HG03565 (cell line): Measurements from ENCODE around the gene AGPAT2.

Source experiments
- ATAC-seq: cut with Tn5 transposase; IDR thresholded peaks from one replicate; pipeline ENCODE4 v1.9.1; 2021; ENCODE audit warnings: mild to moderate bottlenecking, moderate library complexity; ENCODE audit not compliant: unreplicated experiment

The AGPAT2 gene

DNA sequence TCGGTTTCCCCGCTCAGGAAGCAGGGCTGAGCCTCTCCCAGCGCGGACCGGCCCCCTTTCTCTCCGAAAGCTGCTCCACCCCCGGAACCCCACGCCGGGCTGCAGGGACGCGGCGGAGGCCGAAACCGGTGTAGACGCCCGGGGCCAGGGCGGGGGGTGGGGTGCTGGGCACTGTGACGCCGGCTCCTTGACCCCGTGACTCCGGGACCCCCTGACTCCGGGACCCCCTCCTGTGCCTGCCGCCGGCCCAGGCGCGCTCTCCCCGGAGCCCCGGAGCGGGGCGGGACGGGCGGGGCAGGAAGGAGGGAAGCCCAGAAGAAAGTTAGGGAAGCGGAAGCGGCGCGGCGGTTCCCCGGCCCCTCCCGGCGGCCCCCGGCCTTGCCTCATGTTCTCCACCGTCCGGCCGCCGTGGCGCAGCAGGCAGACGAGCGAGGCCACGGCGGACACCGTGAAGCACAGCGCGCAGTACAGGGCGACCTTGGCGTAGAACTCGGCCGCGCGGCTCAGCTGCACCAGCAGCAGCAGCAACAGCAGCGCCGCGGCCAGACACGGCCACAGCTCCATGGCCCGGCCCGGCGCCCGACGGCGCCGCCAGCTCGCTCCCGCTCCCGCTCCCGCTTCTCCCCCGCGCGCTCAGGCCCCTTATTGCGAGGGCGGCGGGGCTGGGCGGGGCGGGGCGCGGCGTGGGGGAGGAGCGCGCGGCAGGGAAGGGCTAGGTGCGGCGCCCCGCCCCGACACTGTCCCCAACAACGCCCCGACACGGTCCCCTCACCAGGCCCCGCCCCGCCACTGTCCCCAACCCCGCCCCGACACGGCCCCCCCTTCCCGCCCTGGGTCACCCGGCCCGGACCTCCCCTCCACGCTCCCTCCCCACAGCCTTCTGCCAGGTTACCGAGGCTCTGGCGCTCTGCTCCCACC is at the start of gene AGPAT2:
AGPAT2 (minus strand) TSS at position 664 of the 918 bp plus-strand sequence; CDS start at position 564, 100 bp downstream.
- no peak for ATAC-seq

DNA sequence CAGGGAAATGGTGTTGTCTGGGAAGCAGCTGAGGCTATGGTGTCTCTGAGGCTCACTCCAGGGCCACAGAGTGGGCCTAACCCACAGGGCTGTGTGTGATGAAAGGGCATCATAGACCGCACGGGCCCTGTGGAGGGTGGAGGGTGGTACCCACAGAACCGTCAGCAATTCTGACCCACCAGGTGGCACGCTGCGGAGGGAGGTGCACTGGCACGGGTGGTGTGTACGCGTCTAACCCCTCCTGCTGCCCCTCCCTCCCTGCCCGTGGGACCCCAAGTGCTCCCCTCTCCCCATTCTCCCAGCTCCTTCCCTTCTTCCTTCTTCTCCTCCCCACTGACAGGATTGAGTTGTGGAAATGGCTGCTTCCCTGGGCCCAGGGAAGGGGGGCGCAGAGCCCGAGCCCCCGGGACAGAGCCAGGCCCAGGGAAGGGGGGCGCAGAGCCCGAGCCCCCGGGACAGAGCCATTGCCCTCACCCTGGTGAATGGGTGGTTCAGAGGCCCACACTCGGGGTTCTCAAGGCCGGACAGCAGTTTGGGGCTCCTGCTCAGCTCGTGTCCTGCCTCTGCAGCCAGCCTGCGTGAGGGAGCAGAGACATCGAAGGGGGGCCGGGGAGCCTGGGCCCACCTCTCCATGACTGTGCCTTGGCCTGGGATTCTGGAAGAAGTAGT is 48.7 kb upstream of the AGPAT2 start:
- no peak for ATAC-seq

DNA sequence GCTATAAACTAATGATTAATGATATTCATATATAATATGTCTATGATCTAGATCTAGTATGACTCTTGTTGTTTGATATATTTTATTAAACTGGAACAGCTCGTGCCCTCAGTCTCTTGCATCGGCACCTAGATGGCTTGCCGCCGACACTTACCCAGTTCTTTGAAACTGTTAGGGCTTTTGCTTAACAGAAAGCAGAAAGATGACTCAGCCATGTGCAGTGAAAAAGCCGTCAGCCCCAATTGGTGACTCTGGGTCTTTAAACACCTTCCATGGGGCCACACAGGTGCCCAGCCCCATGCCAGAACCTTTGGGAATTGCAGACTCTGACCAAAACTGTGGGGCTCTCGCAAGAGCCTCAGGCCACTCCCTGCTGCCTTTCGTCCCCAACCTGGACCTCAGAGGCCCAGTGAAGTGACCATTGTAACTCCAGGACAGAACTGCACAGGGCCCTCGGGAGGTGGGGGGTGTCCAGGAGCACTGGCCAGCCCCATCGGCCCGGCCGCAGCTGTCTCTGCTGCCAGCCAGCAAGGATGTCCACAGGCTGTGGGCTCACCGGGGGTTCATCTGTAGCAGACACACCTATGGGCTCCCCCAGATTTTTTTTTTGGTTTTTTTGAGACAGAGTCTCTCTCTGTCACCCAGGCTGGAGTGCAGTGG is 47.7 kb upstream of the AGPAT2 start:
- no peak for ATAC-seq

DNA sequence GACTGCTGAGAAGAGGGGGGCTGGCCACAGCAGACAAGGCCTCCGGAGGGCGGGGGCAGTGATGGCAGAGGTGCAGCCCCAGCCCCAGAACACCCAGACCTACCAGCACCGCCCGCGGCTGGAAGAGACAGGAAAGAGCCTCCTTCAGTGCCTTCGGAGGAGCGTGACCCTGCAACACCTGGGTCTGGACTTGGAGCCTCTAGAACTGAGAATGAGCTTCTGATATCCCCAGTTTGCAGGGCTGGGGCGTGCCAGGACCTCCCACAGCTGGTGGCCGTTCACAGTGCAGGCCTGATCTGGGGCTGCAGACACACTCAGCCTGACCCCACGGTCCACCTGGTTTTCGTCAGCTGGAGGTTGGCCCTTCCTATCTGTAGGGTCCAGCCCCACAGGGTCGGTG is 46.4 kb upstream of the AGPAT2 start:
- no peak for ATAC-seq

DNA sequence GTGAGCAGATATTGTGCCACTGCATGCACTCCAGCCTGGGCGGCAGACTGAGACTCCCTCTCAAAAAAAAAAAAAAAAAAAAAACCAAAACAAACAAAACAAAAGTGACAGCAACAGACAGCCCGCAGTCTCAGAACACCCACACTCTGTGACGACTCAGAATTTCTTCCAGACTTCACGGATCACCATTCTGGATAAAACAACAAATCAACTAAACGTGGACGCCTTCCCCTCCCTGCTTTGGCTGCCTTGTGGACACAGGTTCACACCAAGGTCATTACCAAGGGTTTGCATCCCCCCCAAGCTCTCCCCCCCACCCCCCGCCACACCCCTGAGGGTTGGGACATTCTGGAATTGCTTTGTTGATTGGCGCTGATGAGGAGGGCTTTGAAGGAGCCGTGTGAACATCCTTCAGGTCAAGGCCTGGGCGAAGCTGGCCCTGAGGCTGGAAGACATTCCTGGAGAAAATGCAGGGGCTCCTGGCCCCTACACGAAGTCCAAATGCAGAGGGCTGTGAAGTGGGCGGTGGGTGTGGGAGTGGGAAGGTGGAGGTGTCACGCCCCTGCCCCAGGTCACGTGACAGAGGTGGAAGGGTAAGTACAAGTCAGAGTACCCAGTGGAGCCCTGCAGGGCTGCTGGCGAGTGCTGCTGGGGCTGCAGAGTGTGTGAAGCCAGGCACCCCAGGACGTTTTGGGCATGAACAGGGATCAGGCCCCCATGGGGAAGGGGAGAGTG is 45.4 kb upstream of the AGPAT2 start:
- no peak for ATAC-seq

DNA sequence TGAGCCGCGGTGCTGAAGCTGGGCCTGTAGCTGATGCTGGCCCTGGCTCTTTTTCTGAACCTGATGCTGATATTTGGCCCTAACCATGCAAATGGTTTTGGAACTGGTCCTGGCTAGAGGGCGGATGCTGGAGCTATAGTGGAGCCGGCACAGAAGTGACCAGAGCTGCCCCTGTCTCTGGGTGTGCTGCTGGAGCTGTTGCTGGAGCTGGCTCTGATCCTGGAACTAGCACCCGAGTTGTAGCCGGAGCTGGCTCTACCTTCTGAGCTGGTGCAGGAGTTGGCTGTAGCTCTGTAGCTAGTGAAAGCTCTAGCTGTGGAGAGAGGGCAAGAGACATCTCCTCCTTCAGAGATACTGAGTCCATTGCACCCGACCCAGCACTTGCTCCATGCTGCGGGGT is 42.7 kb upstream of the AGPAT2 start:
- no peak for ATAC-seq

DNA sequence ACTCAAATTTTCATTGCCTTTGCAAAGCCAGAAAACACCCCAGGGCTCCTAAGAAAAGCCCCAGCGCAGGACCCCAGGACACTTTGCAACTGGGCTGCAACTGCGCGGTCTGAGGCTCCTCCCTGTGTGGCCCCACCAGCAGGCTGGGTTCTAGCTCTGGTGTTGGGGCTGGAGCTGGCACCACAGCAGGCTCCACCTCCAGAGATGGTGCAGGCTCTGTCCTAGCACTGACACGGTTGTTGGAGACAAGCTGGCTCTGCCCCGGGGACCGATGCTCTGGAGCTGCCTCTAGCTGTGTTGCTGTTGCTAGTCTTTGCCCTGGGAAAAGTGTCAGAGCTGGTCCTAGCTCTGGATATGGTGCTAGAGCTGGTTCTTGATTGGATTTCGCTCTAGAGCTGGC is 41.9 kb upstream of the AGPAT2 start:
- no peak for ATAC-seq

DNA sequence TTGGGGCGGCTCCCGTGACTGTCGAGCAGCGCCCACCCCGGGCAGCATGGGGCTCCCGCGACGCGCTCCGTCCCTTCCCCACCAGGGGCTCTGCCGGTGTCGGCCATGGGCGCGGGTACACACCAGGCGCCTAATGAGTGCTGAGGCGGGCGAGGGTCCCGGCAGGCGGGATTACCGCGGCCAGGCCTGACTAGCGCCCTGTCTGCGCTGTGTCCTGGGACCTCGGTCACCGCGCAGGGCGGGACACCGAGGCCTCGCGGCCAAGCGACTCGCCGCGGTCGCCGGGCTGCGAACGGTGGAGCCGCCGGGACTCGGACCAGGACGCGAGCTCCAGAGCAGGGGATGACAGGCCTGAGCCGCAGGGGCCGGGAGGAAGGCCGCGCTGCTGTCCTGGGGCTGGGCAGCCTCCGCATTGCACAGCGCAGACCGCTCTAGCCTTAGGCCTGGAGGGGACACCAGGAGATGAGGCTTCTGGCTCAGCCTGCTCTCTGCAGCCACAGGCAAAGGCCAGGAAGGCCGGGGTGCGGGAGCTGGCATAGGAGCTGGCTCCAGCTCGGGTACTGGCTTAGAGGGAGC is 41.4 kb upstream of the AGPAT2 start:
- ATAC-seq = peak; percentile 12

DNA sequence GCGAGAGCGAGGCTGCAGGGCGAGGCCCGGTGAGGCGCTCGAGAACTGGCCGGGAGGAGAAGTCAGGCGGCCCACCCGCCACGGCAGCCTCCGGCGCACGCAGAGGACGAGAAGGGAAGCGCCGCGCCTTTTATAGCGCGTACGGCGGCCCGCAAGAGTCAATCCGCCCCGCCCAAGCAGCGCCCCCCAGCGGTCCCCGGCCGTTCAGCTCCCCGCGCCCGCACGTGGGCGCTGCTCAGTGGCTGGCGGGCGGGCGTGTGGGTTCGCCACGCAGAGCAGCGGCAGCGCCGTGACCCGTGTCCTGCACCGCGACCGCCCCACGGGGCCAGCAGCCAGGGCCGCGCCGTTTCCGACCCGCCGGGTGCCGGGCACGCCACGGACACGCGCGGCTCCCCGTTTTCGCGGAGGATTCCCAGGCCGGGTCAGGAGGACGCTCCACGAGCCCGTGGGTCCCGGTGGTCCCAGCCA is 40.9 kb upstream of the AGPAT2 start:
- ATAC-seq = peak; percentile 50

DNA sequence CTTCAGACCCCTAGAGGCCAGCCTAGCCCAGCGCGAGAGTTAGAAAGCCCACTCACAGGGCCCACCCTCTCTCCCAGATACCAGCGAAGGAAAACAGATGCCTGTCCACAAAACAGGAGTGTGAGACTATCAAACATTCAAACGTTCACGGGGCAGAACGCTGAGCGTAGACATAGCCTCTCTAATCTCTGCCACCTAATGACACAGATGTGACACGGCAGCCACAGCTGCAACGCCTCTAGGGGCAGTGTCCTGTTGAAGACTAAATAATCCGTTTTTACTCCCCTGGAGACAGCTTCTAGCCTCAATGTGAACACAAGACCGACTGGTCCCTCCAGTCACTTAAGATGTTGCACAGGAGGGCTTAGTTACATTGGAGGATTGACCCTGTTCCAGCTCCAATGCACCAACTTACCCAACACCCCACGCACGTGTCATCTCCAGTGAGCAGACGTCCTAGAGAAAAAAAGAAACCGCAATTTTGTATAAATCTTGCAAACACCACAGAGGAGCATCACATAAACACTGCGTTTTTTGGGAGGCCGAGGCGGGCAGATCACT is 39.5 kb upstream of the AGPAT2 start:
- no peak for ATAC-seq

DNA sequence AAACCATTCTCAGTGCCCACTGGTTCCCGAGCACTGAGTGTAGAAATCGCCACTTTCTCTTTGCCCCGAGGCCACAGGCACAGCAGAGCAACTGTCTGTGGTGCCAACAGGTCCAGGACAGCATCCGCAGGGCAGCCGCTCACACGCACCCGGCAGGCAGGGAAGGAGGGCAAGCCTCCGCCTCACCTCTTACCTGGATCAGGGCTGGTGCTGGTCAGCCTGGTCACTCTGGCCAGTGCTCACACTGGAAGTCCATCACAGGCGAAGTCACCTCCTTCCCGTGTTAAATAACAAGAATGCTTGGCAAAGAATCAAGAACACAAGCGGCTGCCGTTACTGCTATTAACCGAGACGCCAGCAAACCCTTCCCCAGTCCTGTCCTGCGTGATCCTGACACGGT is 38.9 kb upstream of the AGPAT2 start:
- no peak for ATAC-seq

DNA sequence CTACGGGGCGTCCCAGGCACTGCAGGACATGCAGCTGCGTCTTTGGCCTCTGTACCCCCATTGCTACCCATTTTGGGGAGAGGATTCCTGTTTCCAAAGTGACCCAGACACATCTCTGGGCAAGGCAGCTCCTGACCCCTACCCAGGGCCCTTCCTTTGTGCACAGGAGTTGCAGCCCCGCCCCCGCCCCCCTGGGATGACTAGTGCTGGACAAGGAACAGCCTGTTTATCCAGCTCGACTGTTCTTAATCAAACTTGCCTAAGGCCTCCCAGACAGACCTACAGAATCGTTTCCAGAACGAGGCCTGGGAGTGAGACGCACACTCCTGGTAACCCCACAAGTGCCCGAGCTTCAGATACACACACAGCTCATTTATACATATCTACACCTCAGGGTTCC is 38.4 kb upstream of the AGPAT2 start:
- no peak for ATAC-seq

DNA sequence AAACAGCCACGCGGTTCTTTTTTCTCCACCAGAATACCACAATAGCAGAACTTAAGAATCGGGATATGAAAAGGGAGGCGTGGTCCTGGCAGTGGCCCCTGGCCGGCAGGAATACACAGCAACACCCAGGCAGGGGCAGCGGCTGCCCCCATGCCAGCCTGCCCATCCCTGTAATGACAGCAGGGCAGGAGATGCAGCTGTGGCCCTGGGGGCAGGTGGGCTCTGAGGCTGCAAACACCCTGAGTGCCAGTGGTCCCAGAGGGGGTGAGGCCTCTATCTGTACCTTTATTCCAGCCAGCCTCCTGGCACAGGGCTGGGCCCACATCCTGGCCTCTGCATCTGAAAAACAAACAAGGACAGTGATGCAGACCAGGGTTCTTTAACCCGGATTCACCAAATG is 37.5 kb upstream of the AGPAT2 start:
- ATAC-seq = no peak

DNA sequence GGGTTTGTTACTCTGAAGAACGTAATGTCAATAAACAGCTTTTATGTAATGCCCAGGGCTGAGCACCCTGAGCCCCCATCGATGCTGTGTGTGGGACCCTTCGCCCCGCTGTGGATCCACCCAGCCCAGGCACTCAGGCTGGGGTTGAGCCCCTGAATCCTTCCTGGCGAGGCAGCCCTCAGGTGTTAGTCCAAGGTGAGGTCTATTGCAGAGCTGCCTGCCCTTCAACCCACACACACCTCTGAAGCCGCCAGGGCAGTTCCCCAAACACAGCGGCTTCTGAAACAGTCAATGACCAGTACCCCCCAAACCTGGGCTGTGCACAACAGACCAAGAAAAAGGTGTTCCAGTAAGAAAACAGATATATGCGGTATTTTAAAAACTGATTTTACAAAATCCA is 36.7 kb upstream of the AGPAT2 start:
- ATAC-seq = no peak

DNA sequence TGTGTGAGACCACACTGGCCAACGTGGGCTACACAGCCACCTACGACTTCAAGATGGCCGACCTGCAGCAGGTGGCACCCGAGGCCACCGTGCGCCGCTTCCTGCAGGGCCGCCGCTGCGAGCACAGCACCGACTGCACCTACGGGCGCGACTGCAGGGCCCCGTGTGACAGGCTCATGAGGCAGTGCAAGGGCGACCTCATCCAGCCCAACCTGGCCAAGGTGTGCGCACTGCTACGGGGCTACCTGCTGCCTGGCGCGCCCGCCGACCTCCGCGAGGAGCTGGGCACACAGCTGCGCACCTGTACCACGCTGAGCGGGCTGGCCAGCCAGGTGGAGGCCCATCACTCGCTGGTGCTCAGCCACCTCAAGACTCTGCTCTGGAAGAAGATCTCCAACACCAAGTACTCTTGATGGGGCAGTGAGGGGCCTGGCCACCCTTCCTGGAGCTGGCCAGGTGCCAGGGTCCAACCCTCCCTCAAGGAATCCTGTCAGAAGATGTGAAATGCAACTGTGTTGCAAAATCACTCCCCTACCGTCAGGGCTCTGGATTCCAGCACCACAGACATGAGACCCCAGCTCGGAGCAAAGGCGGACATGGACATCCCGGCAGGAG is 36.2 kb upstream of the AGPAT2 start:
- ATAC-seq = no peak

DNA sequence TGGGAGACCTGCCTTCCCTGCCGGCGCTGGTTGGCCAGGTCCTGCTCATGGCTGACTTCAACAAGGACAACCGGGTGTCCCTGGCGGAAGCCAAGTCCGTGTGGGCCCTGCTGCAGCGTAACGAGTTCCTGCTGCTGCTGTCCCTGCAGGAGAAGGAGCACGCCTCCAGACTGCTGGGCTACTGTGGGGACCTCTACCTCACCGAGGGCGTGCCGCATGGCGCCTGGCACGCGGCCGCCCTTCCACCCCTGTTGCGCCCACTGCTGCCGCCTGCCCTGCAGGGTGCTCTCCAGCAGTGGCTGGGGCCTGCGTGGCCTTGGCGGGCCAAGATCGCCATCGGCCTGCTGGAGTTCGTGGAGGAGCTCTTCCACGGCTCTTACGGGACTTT is 35.7 kb upstream of the AGPAT2 start:
- ATAC-seq = no peak

DNA sequence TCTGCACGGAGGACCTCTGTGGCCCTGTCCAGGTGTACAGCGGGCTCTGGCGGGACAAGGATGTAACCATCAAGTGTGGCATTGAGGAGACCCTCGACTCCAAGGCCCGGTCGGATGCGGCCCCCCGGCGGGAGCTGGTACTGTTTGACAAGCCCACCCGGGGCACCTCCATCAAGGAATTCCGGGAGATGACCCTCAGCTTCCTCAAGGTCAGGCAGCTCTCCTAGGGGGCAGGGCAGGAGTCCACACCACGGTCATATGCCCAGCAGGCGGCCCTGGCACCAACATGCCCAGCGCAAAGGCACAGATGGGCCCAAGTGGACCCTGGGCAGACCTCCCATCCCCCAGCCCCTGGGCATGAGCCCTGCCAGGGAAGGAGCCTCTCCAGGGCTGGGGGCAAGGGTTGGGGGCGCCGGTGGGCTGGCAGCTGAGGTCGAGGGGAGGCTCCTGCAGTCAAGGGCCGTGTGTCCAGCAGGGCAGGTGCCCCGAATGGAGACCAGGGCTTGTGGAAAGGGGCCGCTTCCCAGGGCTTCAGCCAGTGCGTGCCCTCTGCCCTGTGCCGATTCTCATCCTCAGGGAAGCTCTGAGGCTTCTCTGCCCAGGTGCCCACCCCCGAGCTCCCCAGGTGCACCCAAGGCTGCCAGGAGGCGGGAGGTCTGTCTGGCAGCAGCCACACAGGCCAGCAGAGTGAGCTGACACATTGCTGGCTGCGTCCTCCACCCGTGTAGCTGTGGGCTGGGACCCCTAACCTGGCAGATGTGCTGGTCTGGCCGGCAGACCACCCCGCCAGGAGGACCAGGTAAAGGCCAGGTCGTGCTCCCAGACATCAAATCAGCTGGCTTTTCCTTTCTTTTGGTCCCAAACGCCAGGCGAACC is 35.1 kb upstream of the AGPAT2 start:
- ATAC-seq = no peak

DNA sequence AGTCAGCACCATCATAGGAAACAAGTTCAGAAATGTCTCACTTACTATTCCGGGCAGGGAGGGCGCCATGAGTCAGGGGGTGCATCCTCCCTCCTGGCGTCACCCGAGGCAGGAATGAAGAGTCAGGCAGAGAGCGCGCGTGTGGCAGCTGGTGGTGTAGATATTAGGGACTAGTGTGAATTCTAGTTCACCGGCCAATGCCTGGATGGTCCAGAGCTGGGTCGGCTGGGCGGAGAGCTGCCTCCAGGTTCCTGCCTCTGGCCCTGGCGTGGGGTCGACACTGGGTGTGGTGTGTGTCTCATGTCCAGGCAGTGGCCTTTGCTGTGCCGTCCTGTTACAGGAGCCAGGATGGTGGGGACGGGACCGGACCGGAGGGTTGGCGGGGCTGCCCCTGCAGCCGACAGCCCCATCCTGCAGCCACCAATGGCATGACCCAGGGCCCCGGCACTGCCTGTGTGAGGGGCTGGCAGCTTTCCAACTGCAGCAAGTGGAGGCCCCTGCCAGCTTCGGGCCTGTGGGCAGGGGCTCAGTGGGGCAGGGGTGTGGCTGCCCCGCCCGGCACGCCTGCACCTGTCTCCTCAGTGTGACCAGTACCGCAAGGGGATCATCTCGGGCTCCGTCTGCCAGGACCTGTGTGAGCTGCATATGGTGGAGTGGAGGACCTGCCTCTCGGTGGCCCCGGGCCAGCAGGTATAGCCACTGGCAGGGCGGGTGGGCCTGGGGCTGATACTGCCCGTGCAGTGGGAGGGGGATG is 34.3 kb upstream of the AGPAT2 start:
- no peak for ATAC-seq
